Activated naive CD8-positive, alpha-beta T cell (primary cell): ENCODE results near the gene CDC42EP4.
"Not testable (repeated sequence)": the region's sequence is repeated elsewhere in the genome, so short reads cannot be mapped to it uniquely, and the experiment has no call there.

Source experiments
- H3K27ac Mint-ChIP-seq: one replicate; pipeline ENCODE4 v1.8.0; 2021; ENCODE audit warnings: mixed read lengths
- H3K27me3 Mint-ChIP-seq: one replicate; pipeline ENCODE4 v1.8.0; 2021; ENCODE audit warnings: mixed read lengths
- H3K36me3 Mint-ChIP-seq: one replicate; pipeline ENCODE4 v1.8.0; 2021; ENCODE audit warnings: mixed read lengths
- H3K4me1 Mint-ChIP-seq: one replicate; pipeline ENCODE4 v1.8.0; 2021; ENCODE audit warnings: low read depth, mixed read lengths
- H3K4me3 Mint-ChIP-seq: one replicate; pipeline ENCODE4 v1.8.0; 2021; ENCODE audit warnings: mild to moderate bottlenecking, mixed read lengths
- H3K9me3 Mint-ChIP-seq: one replicate; pipeline ENCODE4 v1.8.0; 2021; ENCODE audit warnings: low read depth, mixed read lengths

The CDC42EP4 gene

GRCh38 chr17:73336408-73337329 is 24.9 kb upstream of the CDC42EP4 start:
- Mint-ChIP-seq H3K27me3 (no peaks in the 10 kb centered on the region), H3K4me1 (no peaks in the 10 kb centered on the region), H3K9me3 (no peaks in the 10 kb centered on the region), H3K36me3 (no peaks in the 10 kb centered on the region), H3K4me3 (no peak overlapping the region), H3K27ac (no peak overlapping the region)

DNA sequence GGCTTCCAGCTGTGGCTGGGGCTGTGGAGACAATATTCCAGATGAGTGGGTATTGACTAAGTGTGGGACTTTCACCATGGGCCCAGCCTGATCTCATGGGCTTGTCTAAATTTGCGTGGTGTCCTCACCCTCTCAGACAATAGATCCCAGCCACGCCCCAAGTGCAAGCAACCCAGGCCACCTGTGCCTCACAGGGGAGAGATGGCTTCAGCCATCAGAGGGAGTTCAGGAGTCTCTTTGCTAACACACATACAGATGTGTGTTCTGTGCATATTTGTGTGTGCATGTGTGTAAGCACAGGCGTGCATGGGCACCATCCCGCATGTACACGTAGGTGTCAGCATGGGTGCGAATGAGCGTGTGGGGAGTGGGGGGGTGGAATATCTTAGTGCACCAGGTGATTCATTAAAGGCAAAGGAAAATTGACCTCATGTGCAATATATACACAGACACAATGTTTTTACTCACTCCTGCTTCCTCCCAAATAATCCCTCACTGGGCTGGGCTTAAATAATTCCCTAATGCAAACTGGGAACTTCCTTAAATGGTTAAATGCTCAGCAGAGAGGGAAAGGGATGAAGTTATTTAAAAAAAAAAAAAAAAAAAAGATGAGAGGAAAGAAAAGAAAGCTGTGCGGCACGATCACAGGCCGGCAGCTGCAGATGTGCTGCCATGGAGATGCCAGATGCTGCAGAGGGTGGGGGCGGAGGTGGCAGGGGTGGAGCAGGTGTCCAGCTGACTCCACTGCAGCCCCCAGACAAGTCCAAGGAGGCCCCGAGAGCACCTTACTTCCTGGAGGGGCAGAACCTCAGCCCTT is 24.0 kb upstream of the CDC42EP4 start:
- H3K27me3 Mint-ChIP-seq, result no peaks in the 10 kb centered on the region
- no peak overlapping the region for H3K4me3 Mint-ChIP-seq
- no peaks in the 10 kb centered on the region for H3K9me3 Mint-ChIP-seq
- H3K27ac Mint-ChIP-seq, result no peak overlapping the region
- no peaks in the 10 kb centered on the region for H3K36me3 Mint-ChIP-seq
- no peaks in the 10 kb centered on the region for H3K4me1 Mint-ChIP-seq

DNA sequence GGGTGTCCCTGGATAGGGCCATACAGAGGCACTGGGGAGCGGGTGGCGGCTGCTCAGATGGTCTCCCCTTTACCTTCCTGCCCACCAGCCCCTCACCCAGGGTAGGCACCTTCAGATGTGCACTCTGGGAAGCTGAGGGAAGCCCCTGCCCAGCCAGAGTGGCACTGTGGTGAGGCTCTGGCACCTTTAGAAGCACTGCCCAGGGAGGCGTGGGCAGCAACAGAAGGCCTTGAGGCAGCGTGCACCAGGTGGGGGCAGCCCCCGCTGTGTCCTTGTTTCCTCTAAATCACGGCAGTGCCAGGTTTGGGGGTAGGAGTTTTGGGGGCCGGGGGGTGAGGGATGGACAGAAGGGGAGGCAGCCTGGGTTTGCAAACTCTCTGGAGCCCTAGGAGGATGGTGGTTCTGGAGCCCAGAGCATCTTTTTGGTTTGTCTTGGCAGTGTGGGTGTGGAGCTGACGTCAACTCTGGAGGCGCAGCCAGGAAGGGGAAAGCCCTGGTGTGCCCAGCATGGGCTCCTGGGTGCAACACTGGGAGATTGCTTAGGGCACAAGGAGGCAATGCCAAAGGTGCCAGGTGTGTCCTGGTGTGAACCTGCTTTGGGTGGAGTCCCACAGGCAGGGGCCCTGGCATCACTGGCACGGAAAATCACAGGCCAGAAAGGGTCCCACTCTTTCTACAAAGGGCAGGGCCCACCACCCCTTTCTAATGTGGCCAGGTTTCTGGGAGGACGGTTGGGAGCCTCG is 23.1 kb upstream of the CDC42EP4 start:
- Mint-ChIP-seq H3K27me3 (no peaks in the 10 kb centered on the region), H3K9me3 (no peaks in the 10 kb centered on the region), H3K4me3 (no peak overlapping the region), H3K36me3 (no peaks in the 10 kb centered on the region), H3K4me1 (no peaks in the 10 kb centered on the region), H3K27ac (no peak overlapping the region)

- H3K27me3 Mint-ChIP-seq, H3K4me3 Mint-ChIP-seq, H3K36me3 Mint-ChIP-seq: not testable (repeated sequence)
Observed at GRCh38 chr17:73333445-73333844, 21.6 kb upstream of the CDC42EP4 start.

DNA sequence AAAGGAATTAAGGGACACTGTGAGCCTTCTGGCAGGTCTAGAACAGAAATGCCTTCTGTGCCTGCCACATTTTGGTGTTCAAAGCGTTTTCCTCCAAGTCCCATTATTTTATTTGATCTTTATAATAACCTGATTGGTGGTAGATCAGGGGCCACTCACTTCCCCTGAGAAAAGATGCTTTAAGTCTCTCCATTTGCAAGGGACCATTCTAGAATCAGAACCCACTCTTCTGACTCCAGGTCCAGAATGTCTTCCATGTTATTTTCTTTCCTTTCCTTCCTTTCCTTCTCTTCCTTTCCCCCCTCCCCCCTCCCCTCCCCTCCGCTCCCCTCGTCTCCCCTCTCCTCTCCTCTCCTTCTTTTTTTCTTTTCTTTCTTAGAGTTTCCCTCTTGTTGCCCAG is 19.3 kb upstream of the CDC42EP4 start:
- Mint-ChIP-seq H3K4me3 (no peak overlapping the region), H3K27ac (no peak overlapping the region), H3K9me3 (no peaks in the 10 kb centered on the region), H3K36me3 (no peaks in the 10 kb centered on the region), H3K27me3 (no peaks in the 10 kb centered on the region), H3K4me1 (no peaks in the 10 kb centered on the region)

More at GRCh38 chr17:73333445-73333844, 21.6 kb upstream of the CDC42EP4 start:
- not testable (repeated sequence) for H3K9me3 Mint-ChIP-seq, H3K27ac Mint-ChIP-seq, H3K4me1 Mint-ChIP-seq

DNA sequence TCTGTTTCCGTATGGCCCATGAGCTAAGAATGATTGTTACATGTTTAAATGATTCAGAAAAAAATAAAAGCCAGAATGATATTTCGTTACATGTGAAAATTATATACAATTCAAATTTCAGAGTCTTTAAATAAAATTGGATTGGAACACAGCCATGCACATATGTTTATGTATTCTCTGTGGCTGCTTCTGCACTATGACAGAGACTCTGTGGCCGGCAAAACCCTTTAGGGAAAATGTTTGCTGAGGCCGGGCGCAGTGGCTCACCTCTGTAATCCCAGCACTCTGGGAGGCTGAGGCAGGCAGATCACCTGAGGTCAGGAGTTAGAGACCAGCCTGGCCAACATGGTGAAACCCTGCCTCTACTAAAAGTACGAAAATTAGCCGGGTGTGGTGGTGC is 15.9 kb upstream of the CDC42EP4 start:
- H3K4me1 Mint-ChIP-seq, result no peaks in the 10 kb centered on the region
- no peaks in the 10 kb centered on the region for H3K36me3 Mint-ChIP-seq
- H3K27me3 Mint-ChIP-seq, result peaks cover 4% of the 10 kb centered on the region
- H3K9me3 Mint-ChIP-seq, result no peaks in the 10 kb centered on the region
- no peak overlapping the region for H3K4me3 Mint-ChIP-seq
- no peak overlapping the region for H3K27ac Mint-ChIP-seq

DNA sequence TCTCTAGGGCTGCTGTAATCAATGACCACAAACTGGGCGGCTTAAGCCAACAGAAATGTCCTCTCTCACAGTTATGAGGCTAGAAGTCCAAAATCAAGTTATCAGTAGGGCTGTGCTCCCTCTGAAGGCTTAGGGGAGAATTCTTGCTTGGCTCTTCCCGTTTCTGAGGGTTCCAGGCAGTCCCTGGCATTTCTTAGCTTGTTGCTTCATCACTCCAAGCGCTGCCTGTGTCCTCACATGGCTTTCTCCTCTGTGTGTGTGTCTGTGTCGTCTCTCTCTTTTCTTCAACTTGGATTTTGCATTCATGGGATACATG is 13.7 kb upstream of the CDC42EP4 start:
- Mint-ChIP-seq H3K9me3 (no peaks in the 10 kb centered on the region), H3K27me3 (peaks cover 4% of the 10 kb centered on the region), H3K36me3 (no peaks in the 10 kb centered on the region), H3K4me3 (no peak overlapping the region), H3K27ac (no peak overlapping the region), H3K4me1 (no peaks in the 10 kb centered on the region)

- Mint-ChIP-seq H3K27ac (no peak overlapping the region), H3K4me3 (no peak overlapping the region), H3K27me3 (peaks cover 4% of the 10 kb centered on the region), H3K36me3 (no peaks in the 10 kb centered on the region), H3K4me1 (no peaks in the 10 kb centered on the region), H3K9me3 (no peaks in the 10 kb centered on the region)
Observed at GRCh38 chr17:73324711-73325526, 13.1 kb upstream of the CDC42EP4 start.

- H3K4me1 Mint-ChIP-seq, result no peaks in the 10 kb centered on the region
- H3K27ac Mint-ChIP-seq, result no peak overlapping the region
- no peak overlapping the region for H3K4me3 Mint-ChIP-seq
- peaks cover 4% of the 10 kb centered on the region for H3K27me3 Mint-ChIP-seq
- no peaks in the 10 kb centered on the region for H3K36me3 Mint-ChIP-seq
- no peaks in the 10 kb centered on the region for H3K9me3 Mint-ChIP-seq
Observed at GRCh38 chr17:73324160-73324475, 12.3 kb upstream of the CDC42EP4 start.

DNA sequence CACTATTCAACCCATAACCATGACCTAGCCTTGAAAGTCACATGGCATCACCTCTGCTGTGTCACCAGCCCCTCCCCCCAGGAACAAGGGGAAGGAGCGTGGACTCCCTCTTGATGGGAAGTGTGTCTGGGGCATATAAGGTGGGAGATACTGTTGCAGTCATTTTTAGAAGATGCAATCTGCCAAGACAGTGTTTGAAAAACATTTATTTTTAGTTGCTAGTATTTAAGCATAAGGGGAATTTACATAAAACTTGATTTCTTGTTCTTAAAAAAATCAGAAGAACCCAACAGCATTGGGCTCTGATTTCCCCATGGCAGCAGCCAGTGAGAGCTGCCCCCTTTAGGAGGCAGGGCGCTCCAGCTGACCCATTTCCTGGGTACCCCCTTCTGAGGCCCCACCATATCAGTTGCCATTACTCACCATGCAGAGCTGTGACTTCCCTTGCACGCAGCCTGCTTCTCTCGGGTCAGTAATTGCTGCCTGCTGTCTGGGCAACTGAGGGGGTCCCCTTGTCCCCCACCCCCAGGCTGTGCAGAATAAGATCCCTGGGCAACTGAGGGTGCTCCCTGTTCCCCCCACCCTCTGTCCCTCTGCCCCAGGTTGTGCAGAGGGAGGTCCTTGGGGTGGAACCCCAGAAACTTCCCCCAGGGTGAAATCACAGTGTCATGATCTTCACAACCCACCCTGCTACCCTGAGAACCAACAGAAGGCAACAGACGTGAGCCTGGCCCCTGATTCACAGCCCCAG is 11.8 kb upstream of the CDC42EP4 start:
- Mint-ChIP-seq H3K4me3 (no peak overlapping the region), H3K9me3 (no peaks in the 10 kb centered on the region), H3K36me3 (no peaks in the 10 kb centered on the region), H3K27me3 (peaks cover 4% of the 10 kb centered on the region), H3K27ac (no peak overlapping the region), H3K4me1 (no peaks in the 10 kb centered on the region)

- Mint-ChIP-seq H3K36me3 (no peaks in the 10 kb centered on the region), H3K27ac (no peak overlapping the region), H3K9me3 (no peaks in the 10 kb centered on the region), H3K4me1 (no peaks in the 10 kb centered on the region), H3K4me3 (no peak overlapping the region), H3K27me3 (peaks cover 4% of the 10 kb centered on the region)
Observed at GRCh38 chr17:73320601-73321264, 8.9 kb upstream of the CDC42EP4 start.

GRCh38 chr17:73319766-73320165 is 8.0 kb upstream of the CDC42EP4 start:
- no peaks in the 10 kb centered on the region for H3K4me1 Mint-ChIP-seq

GRCh38 chr17:73318836-73319235 is 7.0 kb upstream of the CDC42EP4 start:
- Mint-ChIP-seq H3K4me3 (no peak overlapping the region), H3K27ac (no peak overlapping the region), H3K9me3 (no peaks in the 10 kb centered on the region), H3K27me3 (peaks cover 2% of the 10 kb centered on the region), H3K4me1 (no peaks in the 10 kb centered on the region), H3K36me3 (no peaks in the 10 kb centered on the region)

More at GRCh38 chr17:73319766-73320165, 8.0 kb upstream of the CDC42EP4 start:
- Mint-ChIP-seq H3K9me3 (no peaks in the 10 kb centered on the region), H3K36me3 (no peaks in the 10 kb centered on the region), H3K4me3 (no peak overlapping the region), H3K27me3 (peaks cover 4% of the 10 kb centered on the region), H3K27ac (no peak overlapping the region)
